OCI-LY7 (cell line): ENCODE data around the gene OR51G2.

ENCODE experiments used
- CTCF ChIP-seq: fragments of 200-600 bp; sonication (generic); conservative IDR thresholded peaks from 2 replicates; pipeline ENCODE4 v1.5.1; 2014; ENCODE audit warnings: mild to moderate bottlenecking, antibody characterized with exemption, low read length, moderate library complexity, mixed read lengths
- EZH2phosphoT487 ChIP-seq: fragments of 200-600 bp; sonication (generic); IDR thresholded peaks from 2 replicates; pipeline ENCODE4 v1.6.1; 2018; ENCODE audit warnings: low read depth, borderline replicate concordance, mild to moderate bottlenecking, mixed run types, antibody characterized with exemption, low read length, moderate library complexity, mixed read lengths

- TF ChIP-seq CTCF = no peak
- no peak for TF ChIP-seq EZH2phosphoT487
Measured at GRCh38 chr11:4865855-4866254, 53.3 kb downstream of the OR51G2 start.
